IMR-90 (cell line): Measurements from ENCODE around the gene DHRS12. TPM values are rescaled to one million over a fixed set of nuclear protein-coding genes. Genes with fewer than 3 reads are reported as not detected.

Experiments used
- ATAC-seq: fragments of 200-7000 bp; cut with Tn5 transposase; 2 replicates; pipeline ENCODE4 v1.9.1; 2020; ENCODE audit warnings: low read depth, mild to moderate bottlenecking, moderate library complexity
- BruUV-seq: library from RNA; stranded (reverse); fragments of 400-500 nt; replicated peaks from 2 replicates; lab custom pipeline; 2021; lab: Mats Ljungman, UMichigan
- CTCF ChIA-PET: fragments of 300-600 bp; formaldehyde crosslinking; extraction: SDS; loops from one replicate; lab custom pipeline; 2021; ENCODE audit warnings: antibody characterized with exemption; lab: Yijun Ruan, JAX
- POLR2A ChIA-PET: fragments of 300-600 bp; sonication (Branson Sonifier 250); formaldehyde crosslinking; loops from one replicate; lab custom pipeline; 2022; ENCODE audit warnings: antibody characterized with exemption; ENCODE audit not compliant: unreplicated experiment; lab: Charles Lee
- DNase-seq: peaks from one replicate; pipeline ENCODE4 v3.0.0; 2013
- H2AFZ ChIP-seq: replicated peaks from 2 replicates; pipeline ENCODE3; 2013; ENCODE audit warnings: low read length, mild to moderate bottlenecking; ENCODE audit not compliant: poor library complexity
- H2AK5ac ChIP-seq: 2 replicates; pipeline ENCODE4 v1.6.1; 2013; ENCODE audit warnings: low read depth, low read length, inconsistent platforms
- H2AK9ac ChIP-seq: replicated peaks from 2 replicates; pipeline ENCODE3; 2013; ENCODE audit warnings: mild to moderate bottlenecking, low read depth, low read length, moderate library complexity; ENCODE audit not compliant: poor library complexity
- H2BK120ac ChIP-seq: 2 replicates; pipeline ENCODE4 v1.6.1; 2013; ENCODE audit warnings: low read depth, low read length, inconsistent platforms
- H2BK15ac ChIP-seq: 3 replicates; pipeline ENCODE4 v1.6.1; 2013; ENCODE audit warnings: low read depth, low read length, inconsistent platforms
- H2BK20ac ChIP-seq: 2 replicates; pipeline ENCODE4 v1.6.1; 2013; ENCODE audit warnings: low read depth, mild to moderate bottlenecking, inconsistent platforms, low read length, moderate library complexity
- H2BK5ac ChIP-seq: 2 replicates; pipeline ENCODE4 v1.6.1; 2013; ENCODE audit warnings: mild to moderate bottlenecking, low read depth, low read length, inconsistent platforms; ENCODE audit not compliant: poor library complexity, severe bottlenecking
- H3K14ac ChIP-seq: replicated peaks from 2 replicates; pipeline ENCODE4 v1.6.1; 2013; ENCODE audit warnings: low read depth, low read length, inconsistent platforms
- H3K18ac ChIP-seq: 2 replicates; pipeline ENCODE4 v1.6.1; 2013; ENCODE audit warnings: low read depth, low read length, control low read depth
- H3K23ac ChIP-seq: 2 replicates; pipeline ENCODE4 v1.6.1; 2013; ENCODE audit warnings: low read depth, low read length, inconsistent platforms
- H3K27ac ChIP-seq: 2 replicates; pipeline ENCODE4 v1.5.1; 2013; ENCODE audit warnings: mild to moderate bottlenecking, control low read depth, low read length; ENCODE audit not compliant: insufficient read depth
- H3K27me3 ChIP-seq: 2 replicates; pipeline ENCODE4 v1.6.1; 2013; ENCODE audit warnings: low read length; ENCODE audit not compliant: control insufficient read depth, insufficient read depth
- H3K36me3 ChIP-seq: 2 replicates; pipeline ENCODE4 v1.6.1; 2013; ENCODE audit warnings: low read length, mixed read lengths; ENCODE audit not compliant: control insufficient read depth, insufficient read depth
- H3K4ac ChIP-seq: 2 replicates; pipeline ENCODE4 v1.6.1; 2013; ENCODE audit warnings: low read depth, low read length, inconsistent platforms
- H3K4me1 ChIP-seq: 2 replicates; pipeline ENCODE4 v1.6.1; 2013; ENCODE audit warnings: low read length, mixed read lengths; ENCODE audit not compliant: control insufficient read depth, insufficient read depth
- H3K4me2 ChIP-seq: 2 replicates; pipeline ENCODE4 v1.6.1; 2013; ENCODE audit warnings: low read depth, mild to moderate bottlenecking, control low read depth, low read length, moderate library complexity
- H3K4me3 ChIP-seq: 2 replicates; pipeline ENCODE4 v1.5.1; 2013; ENCODE audit warnings: low read depth, mild to moderate bottlenecking, control low read depth, low read length, moderate library complexity; ENCODE audit not compliant: insufficient read depth
- H3K56ac ChIP-seq: 2 replicates; pipeline ENCODE4 v1.6.1; 2013; ENCODE audit warnings: low read length, inconsistent platforms; ENCODE audit not compliant: insufficient read depth; ENCODE audit errors: extremely low read depth
- H3K79me1 ChIP-seq, 2 experiments: 2 replicates each; pipeline ENCODE4 v1.6.1; 2013; ENCODE audit warnings: low read length in 2 of 2, inconsistent platforms in 1 of 2, low read depth in 1 of 2
- H3K9ac ChIP-seq: 2 replicates; pipeline ENCODE4 v1.6.1; 2013; ENCODE audit warnings: low read depth, low read length, control low read depth
- H3K9me1 ChIP-seq: 2 replicates; pipeline ENCODE4 v1.6.1; 2013; ENCODE audit warnings: low read length, inconsistent platforms; ENCODE audit not compliant: insufficient read depth
- H3K9me3 ChIP-seq: 2 replicates; pipeline ENCODE4 v1.6.1; 2013; ENCODE audit warnings: low read length; ENCODE audit not compliant: control insufficient read depth, insufficient read depth
- H4K20me1 ChIP-seq: 2 replicates; pipeline ENCODE4 v1.6.1; 2013; ENCODE audit warnings: low read length, inconsistent platforms; ENCODE audit not compliant: insufficient read depth
- H4K5ac ChIP-seq: 2 replicates; pipeline ENCODE4 v1.6.1; 2013; ENCODE audit warnings: mild to moderate bottlenecking, low read depth, low read length, control low read depth
- H4K8ac ChIP-seq, 2 experiments: 2 replicates each; pipeline ENCODE4 v1.6.1; 2013; ENCODE audit warnings: low read depth in 2 of 2, low read length in 2 of 2, control low read depth in 1 of 2, inconsistent platforms in 1 of 2
- H4K91ac ChIP-seq: 2 replicates; pipeline ENCODE4 v1.6.1; 2013; ENCODE audit warnings: low read depth, low read length, inconsistent platforms; ENCODE audit not compliant: insufficient read depth
- CHD1 ChIP-seq: IDR thresholded peaks from 2 replicates; pipeline ENCODE4 v1.6.1; 2012; ENCODE audit warnings: low read depth, low read length, improper control_type of control experiment
- ELK1 ChIP-seq: fragments of 150-350 bp; IDR thresholded peaks from 2 replicates; pipeline ENCODE4 v1.6.1; 2016; ENCODE audit warnings: low read depth, mild to moderate bottlenecking, low read length, moderate library complexity, borderline replicate concordance
- RAD21 ChIP-seq: IDR thresholded peaks from 2 replicates; pipeline ENCODE4 v1.6.1; 2012; ENCODE audit warnings: low read length, improper control_type of control experiment
- whole genome bisulfite sequencing, 2 experiments: methylation state at CpG; one replicate each; pipeline versions ENCODE4 v1.1.5 to v1.1.7; 2013; ENCODE audit warnings: missing lambda C conversion rate in 2 of 2; ENCODE audit not compliant: insufficient read length in 1 of 2; ENCODE audit errors: extremely low coverage in 2 of 2; 5-methylcytosine and 5-hydroxymethylcytosine counted together
- dilution Hi-C: fragments of 300-500 bp; cut with HindIII; formaldehyde crosslinking; loops from one replicate; pipeline ENCODE4 v1.14.3; 2018; ENCODE audit warnings: low sequenced_read_pairs; ENCODE audit not compliant: unreplicated experiment
- in situ Hi-C: fragments of 300-500 bp; cut with MboI; formaldehyde crosslinking; loops from 3 replicates; pipeline ENCODE4 v1.14.3; 2019; ENCODE audit warnings: low sequenced_read_pairs, inconsistent platforms, mixed read lengths
- intact Hi-C: fragments of 100-400 bp; cut with micrococcal nuclease; formaldehyde crosslinking; loops from 2 replicates; pipeline ENCODE4 v1.10.0; 2022
- polyA plus RNA-seq, 3 experiments: library from polyadenylated mRNA; depleted of rRNA; stranded (reverse); fragments of >200 nt; gene quantifications; 2 replicates each; pipeline ENCODE4 v1.2.3, GENCODE V29; 2012; ENCODE audit warnings: low replicate concordance in 1 of 3
- total RNA-seq: library from RNA; depleted of rRNA; stranded (reverse); fragments of >200 nt; gene quantifications from 2 replicates; pipeline ENCODE4 v1.2.3, GENCODE V29; 2012

Gene DHRS12
- total and polyA plus RNA-seq, 2 of the 4 experiments (the other 2 are of a cell fraction): 1.3 to 1.6 TPM

GRCh38 chr13:51785712-51786424 is 18.1 kb downstream of the DHRS12 start:
- ATAC-seq: peak; percentile 48; the same call in 1 of the 2 replicates
- peaks cover 14% of the 10 kb centered on the region for H3K4me1 ChIP-seq
- WGBS, 2 experiments: 32% methylated on average over 3 of the region's 12 CpGs; no CpG with 5 or more reads in 1 of the 2 experiments

More at GRCh38 chr13:51785712-51786424, 18.1 kb downstream of the DHRS12 start:
- no TSS peak for BruUV-seq
- no peaks in the 10 kb centered on the region for H4K20me1 ChIP-seq
- peak overlapping the region; percentile 16; the same call in 1 of the 2 replicates for H3K18ac ChIP-seq
- peak overlapping the region; percentile 80 for H2AFZ ChIP-seq
- dilution Hi-C loops (no loop called here), in situ Hi-C loops (no loop called here), intact Hi-C loops (no loop called here)
- no peak overlapping the region for H3K56ac ChIP-seq
- H4K91ac ChIP-seq: no peak overlapping the region; the same call in 1 of the 2 replicates
- no peaks in the 10 kb centered on the region for H3K9me3 ChIP-seq
- H2BK5ac ChIP-seq: no peak overlapping the region
- H3K9me1 ChIP-seq: peaks cover 13% of the 10 kb centered on the region
- peak overlapping the region; percentile 42; the same call in 1 of the 2 replicates for H3K14ac ChIP-seq
- no peak overlapping the region for H3K4me3 ChIP-seq
- H4K5ac ChIP-seq: peak overlapping the region; percentile 30; the same call in 1 of the 2 replicates
- CTCF ChIA-PET: interaction anchor here (0.7 to 1.0 kb wide), 2 partner anchors 342 to 343 kb away, joined by 4 read pairs; partner anchors contain the start of gene NEK5
- H3K27ac ChIP-seq: no peak overlapping the region
- peak overlapping the region; percentile 55; the same call in 1 of the 3 replicates for H2BK15ac ChIP-seq
- H3K79me1 ChIP-seq: no peaks in the 10 kb centered on the region
- peak overlapping the region; percentile 54 for H3K4ac ChIP-seq
- peak overlapping the region; percentile 53; the same call in 1 of the 2 replicates for H2BK120ac ChIP-seq
- H2AK5ac ChIP-seq: peak overlapping the region; percentile 23; the same call in 1 of the 2 replicates
- DNase-seq: peak; percentile 44
- no peaks in the 10 kb centered on the region for H3K27me3 ChIP-seq
- H2BK20ac ChIP-seq: peak overlapping the region; percentile 34; the same call in 1 of the 2 replicates
- H3K4me2 ChIP-seq: peak overlapping the region; percentile 70
- peak overlapping the region; percentile 55 for H2AK9ac ChIP-seq
- no peak overlapping the region for H3K9ac ChIP-seq
- H4K8ac ChIP-seq: peak overlapping the region in 1 of 2 experiments; percentile 39; a peak in 1 of 4 replicates
- peak overlapping the region; percentile 28; the same call in 1 of the 2 replicates for H3K23ac ChIP-seq
- POLR2A ChIA-PET: no interaction called here
- no peak for TF ChIP-seq ELK1
- TF ChIP-seq RAD21: no peak
- no peak for TF ChIP-seq CHD1
- no peaks in the 10 kb centered on the region; the same call in 1 of the 2 replicates for H3K36me3 ChIP-seq
